Measurements from ENCODE around the gene ACAP2. TPM values are rescaled to one million over a fixed set of nuclear protein-coding genes. Genes with fewer than 3 reads are reported as not detected.

Gene ACAP2
- total and polyA plus RNA-seq, 2 experiments from 2014 or later: 27.0 to 47.4 TPM

GRCh38 chr3:195446359-195446758 is 3.5 kb upstream of the ACAP2 start:
- WGBS (ENCODE audit: low lambda C conversion rate, missing lambda C conversion rate): 70% methylated on average over 3 of the region's 3 CpGs

GRCh38 chr3:195445885-195446284 is 3.1 kb upstream of the ACAP2 start:
- H2AFZ ChIP-seq: no peak overlapping the region
- 75% methylated on average over 2 of the region's 2 CpGs for WGBS (ENCODE audit: low lambda C conversion rate, missing lambda C conversion rate)

More at GRCh38 chr3:195446359-195446758, 3.5 kb upstream of the ACAP2 start:
- no peak for DNase-seq (ENCODE audit: low spot score)
- H2AFZ ChIP-seq: no peak overlapping the region
- peaks cover 8% of the 10 kb centered on the region for H3K79me2 ChIP-seq
- H3K27ac ChIP-seq: peak overlapping the region; percentile 54
- H3K4me1 ChIP-seq (ENCODE audit: insufficient read depth): peaks cover 17% of the 10 kb centered on the region
- H4K20me1 ChIP-seq (ENCODE audit: insufficient read depth, poor library complexity, severe bottlenecking): peaks cover 3% of the 10 kb centered on the region
- H3K9me3 ChIP-seq (ENCODE audit: low read depth): no peaks in the 10 kb centered on the region
- no peak overlapping the region for H3K4me2 ChIP-seq
- no peak for TF ChIP-seq EZH2 (IDR thresholded peaks at IDR 0.05; ENCODE audit: borderline replicate concordance)
- no peak for TF ChIP-seq EZH2phosphoT487 (IDR thresholded peaks at IDR 0.05; ENCODE audit: low read depth, severe bottlenecking, unreplicated experiment)
- TF ChIP-seq CTCF (IDR thresholded peaks at IDR 0.05; ENCODE audit: poor library complexity): no peak
- H3K27me3 ChIP-seq: no peaks in the 10 kb centered on the region
- H3K4me3 ChIP-seq: no peak overlapping the region
- no peaks in the 10 kb centered on the region for H3K9me2 ChIP-seq (replicated peaks; ENCODE audit: insufficient read depth)
- no peaks in the 10 kb centered on the region for H3K36me3 ChIP-seq (replicated peaks; ENCODE audit: insufficient read depth, low read depth)

GRCh38 chr3:195443391-195443989 is 670 bp upstream of the ACAP2 start:
- H3K36me3 ChIP-seq (replicated peaks; ENCODE audit: insufficient read depth, low read depth): no peaks in the 10 kb centered on the region
- H3K4me3 ChIP-seq: no peak overlapping the region
- no peak for TF ChIP-seq EZH2 (IDR thresholded peaks at IDR 0.05; ENCODE audit: borderline replicate concordance)
- TF ChIP-seq CTCF (IDR thresholded peaks at IDR 0.05; ENCODE audit: poor library complexity): no peak
- no peak for TF ChIP-seq EZH2phosphoT487 (IDR thresholded peaks at IDR 0.05; ENCODE audit: low read depth, severe bottlenecking, unreplicated experiment)
- no peaks in the 10 kb centered on the region for H3K9me2 ChIP-seq (replicated peaks; ENCODE audit: insufficient read depth)
- H3K9me3 ChIP-seq (ENCODE audit: low read depth): no peaks in the 10 kb centered on the region
- peaks cover 12% of the 10 kb centered on the region for H3K4me1 ChIP-seq (ENCODE audit: insufficient read depth)
- no peak for DNase-seq (ENCODE audit: low spot score)
- H3K27me3 ChIP-seq: no peaks in the 10 kb centered on the region
- WGBS (ENCODE audit: low lambda C conversion rate, missing lambda C conversion rate): 25% methylated on average over 6 of the region's 6 CpGs
- H3K79me2 ChIP-seq: peaks cover 37% of the 10 kb centered on the region
- H3K27ac ChIP-seq: peak overlapping the region; percentile 59
- peak overlapping the region; percentile 73 for H3K4me2 ChIP-seq
- H2AFZ ChIP-seq: peak overlapping the region; percentile 77
- H4K20me1 ChIP-seq (ENCODE audit: insufficient read depth, poor library complexity, severe bottlenecking): peaks cover 20% of the 10 kb centered on the region

More at GRCh38 chr3:195445885-195446284, 3.1 kb upstream of the ACAP2 start:
- Histone ChIP-seq H3K27me3 (no peaks in the 10 kb centered on the region), H3K27ac (no peak overlapping the region), H3K4me3 (no peak overlapping the region), H3K9me2 (replicated peaks; ENCODE audit: insufficient read depth) (no peaks in the 10 kb centered on the region), H4K20me1 (ENCODE audit: insufficient read depth, poor library complexity, severe bottlenecking) (peaks cover 8% of the 10 kb centered on the region), H3K9me3 (ENCODE audit: low read depth) (no peaks in the 10 kb centered on the region), H3K79me2 (peaks cover 13% of the 10 kb centered on the region), H3K36me3 (replicated peaks; ENCODE audit: insufficient read depth, low read depth) (no peaks in the 10 kb centered on the region), H3K4me2 (no peak overlapping the region), H3K4me1 (ENCODE audit: insufficient read depth) (peaks cover 18% of the 10 kb centered on the region)
- no peak for DNase-seq (ENCODE audit: low spot score)
- no peak for TF ChIP-seq EZH2 (IDR thresholded peaks at IDR 0.05; ENCODE audit: borderline replicate concordance)
- no peak for TF ChIP-seq CTCF (IDR thresholded peaks at IDR 0.05; ENCODE audit: poor library complexity)
- no peak for TF ChIP-seq EZH2phosphoT487 (IDR thresholded peaks at IDR 0.05; ENCODE audit: low read depth, severe bottlenecking, unreplicated experiment)

Measured in hepatocyte (in vitro differentiated cells).